Medulla oblongata (tissue), 1 donor: ENCODE measurements around the gene ATXN7.

Experiments
- DNase-seq: peaks from one replicate; pipeline ENCODE4 v3.0.0-alpha.2; 2015; ENCODE audit errors: extremely low spot score

The ATXN7 gene

DNA sequence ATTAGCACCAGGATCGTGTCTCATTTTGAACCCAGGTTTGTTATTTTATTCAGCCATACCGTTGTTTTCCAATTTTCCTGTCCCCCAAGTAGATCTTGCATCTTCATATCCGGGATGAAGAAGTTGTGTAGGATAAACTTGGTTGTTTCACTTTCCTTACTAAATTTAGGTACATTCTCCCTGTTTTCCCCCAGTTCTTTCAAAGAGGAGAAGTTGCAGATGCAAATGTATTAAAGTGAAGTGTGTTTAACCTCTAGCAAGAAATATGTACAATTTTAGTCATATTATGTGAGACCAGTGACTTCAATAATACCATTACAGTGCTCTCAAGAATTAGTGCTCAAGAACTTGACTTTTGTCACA, 1.3 kb downstream of the ATXN7 start:
- no peak for DNase-seq

DNA sequence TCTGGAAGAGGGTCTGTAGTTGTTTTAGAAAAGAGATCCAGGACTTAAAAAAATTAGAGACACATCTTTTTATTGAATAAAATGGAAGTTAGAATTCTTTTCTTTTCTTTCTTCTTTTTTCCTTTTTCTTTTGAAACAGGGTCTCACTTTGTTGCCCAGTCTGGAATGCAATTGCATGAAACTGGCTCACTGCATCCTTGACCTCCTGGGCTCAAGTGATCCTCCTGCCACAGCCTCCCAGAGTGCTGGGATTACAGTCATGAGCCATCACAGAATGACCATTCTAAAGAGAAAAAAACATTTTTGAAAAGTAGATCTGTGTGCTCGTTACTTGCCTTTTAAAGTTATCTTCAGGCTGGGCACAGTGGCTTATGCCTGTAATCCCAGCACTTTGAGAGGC, 3.6 kb downstream of the ATXN7 start:
- DNase-seq = no peak

DNA sequence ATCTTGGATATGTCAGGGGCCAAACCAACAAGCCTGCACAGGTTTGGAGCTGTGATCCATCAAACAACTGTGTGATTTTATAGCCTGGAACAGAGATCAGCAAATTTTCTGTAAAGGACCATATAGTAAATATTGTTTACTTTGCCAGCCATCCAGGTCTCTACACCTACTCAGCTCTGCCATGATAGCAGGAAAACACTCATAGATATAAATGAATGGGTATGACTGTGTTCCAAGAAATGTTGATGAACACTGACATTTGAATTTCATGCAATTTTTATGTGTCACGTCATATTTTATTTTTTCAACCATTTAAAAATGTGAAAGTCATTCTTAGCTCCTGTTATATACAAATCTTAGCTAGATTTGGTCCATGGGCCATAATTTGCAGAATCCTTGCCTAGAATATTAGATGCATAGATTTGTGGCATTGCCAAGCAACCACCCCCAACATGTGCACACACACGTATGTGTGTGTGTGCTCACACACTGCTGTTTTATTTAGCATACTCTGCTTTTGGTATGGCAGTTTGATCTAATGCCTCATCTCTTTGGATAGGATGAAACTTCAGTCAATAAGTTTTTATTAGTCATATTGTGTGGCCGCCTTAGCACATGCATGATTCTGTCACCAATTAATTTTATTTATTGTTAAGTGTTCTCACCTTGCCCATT, 6.4 kb downstream of the ATXN7 start:
- no peak for DNase-seq

DNA sequence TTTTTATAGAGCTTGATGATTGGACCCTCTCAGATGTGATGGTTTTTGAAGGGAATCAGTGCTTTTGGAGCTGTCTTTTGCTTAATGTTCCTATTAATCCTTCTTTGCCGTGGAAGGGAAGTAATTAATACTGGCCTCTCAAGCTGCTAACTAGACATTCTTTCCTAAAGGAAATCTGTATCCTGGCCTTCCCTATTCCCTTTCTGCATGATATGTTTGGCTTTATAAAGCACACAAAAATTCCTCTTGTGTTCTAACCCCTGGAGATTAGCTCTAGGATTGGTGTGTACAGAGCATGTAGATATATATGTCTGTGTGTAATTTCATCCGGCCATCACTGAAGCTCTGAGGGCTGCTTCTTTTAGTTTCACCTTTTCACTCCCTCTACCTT, 6.9 kb downstream of the ATXN7 start:
- no peak for DNase-seq

DNA sequence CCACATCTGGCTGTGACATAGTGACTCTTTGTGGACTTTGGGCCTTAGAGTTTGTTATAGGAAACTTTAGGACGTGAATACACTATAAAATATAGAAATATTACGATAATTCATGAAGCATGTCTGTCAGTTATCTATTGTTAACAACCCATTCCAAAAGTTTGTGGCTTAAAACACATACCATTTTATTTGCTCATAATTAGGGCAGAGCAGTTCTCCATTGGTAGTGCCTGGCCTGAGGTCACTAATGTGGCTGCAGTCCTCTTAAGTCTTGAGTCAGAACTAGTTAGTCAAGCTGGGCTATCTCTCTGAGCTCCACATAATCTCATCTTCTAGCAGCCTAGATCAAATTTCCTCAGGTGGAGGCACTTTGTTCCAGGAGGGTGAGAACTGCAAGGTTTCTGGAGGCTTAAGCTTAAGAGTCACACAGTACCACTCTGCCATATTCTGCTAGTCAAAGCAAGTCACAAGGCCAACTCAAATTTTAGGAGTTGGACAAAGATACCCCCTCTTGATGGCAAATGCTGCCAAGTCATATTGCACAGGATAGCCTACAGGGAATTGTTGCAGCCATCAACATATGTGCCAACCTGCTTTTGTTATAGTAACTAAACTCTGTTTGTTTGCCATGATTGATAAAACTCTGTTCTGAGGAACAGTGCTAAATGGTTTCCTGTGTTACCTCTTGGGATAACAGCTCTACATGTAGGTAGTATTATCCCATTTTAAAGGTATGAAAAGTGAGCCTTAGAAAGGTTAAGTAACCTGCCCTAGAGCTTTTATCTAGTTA, 8.7 kb downstream of the ATXN7 start:
- DNase-seq = no peak

DNA sequence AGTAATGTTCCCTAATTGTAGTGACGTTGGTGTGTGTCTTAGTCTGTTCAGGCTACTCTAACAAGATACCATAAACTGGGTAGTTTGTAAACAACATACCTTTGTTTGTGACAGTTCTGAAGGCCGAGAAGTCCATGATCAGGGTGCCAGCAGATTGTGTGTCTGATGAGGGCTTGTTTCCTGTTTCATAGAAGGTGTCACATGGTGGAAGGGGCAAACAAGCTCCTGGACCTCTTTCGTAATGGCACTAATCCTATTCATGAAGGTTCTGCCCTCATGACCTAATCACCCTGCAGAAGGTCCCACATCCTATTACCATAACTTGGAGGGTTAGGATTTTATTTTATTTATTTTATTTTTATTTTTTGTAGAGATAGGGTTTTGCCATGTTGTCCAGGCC, 11.1 kb downstream of the ATXN7 start:
- DNase-seq = no peak

DNA sequence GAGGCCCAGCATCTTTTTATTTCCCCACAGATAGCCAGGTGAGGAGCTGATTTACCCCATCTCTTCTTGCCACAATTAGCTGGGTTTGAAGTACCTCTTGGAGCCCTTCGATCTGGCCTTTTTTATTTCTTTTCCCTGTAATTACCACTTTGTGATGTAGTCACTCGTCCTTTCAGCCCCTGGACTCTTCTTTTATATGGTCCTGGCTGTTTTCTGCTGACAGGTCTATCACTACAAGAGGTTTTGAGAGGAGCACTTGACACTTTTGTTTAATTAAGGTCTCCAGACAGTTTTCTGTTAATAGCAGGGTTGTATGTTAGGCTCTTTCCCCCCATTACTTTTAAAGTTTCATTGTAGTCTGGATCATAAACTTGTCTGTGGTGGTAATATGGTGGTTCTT, 11.8 kb downstream of the ATXN7 start:
- no peak for DNase-seq

DNA sequence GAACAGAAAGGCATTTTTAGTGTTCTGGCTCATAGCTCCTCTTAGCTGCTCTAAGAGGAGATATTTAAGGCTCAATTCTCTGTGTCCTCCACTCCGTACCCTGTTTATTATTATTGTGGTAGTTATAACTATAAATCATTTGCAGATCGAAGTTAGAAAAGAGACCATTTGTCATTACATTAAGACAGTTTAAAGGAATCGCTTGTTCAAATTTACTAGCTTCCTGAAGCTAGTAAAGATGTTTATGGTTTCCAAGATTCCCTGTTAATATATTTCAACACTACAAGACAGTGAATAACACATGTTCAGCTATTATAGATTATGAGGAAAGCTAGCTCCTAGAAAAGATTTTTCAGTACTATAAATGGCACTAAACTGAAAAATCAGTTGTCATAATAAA, 12.6 kb downstream of the ATXN7 start:
- DNase-seq = no peak

DNA sequence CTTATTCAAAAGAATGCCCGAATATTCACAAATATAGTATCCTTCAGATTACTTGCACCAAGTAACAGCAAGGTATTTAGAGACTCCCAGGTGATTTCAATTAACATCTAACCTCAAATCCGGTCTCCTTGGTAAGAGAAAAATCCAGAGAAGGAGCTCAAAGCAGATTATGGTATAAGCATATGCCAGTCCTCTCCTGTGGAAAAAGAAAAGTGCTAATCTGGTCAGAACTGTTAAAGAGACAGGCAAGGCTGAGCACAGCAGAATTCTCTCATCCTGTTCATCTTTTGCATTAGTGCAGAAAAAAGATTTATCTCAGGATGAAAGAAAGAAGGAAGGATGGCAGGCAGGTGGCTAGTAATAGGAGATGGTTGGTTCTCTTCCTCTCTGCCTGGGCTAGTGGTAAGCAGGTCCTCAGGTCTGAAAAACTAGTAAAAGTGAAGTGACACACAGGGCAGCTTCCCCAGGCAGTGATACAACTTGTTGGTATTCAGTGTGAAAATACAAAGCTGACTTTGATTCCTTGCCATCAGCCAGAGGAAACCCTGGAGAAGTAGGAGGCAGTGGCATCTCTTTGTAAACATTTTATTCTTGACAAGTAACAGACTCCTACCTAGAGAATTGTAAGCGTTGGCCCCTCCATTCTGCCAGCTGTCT, 14.2 kb downstream of the ATXN7 start:
- DNase-seq = peak; percentile 21

DNA sequence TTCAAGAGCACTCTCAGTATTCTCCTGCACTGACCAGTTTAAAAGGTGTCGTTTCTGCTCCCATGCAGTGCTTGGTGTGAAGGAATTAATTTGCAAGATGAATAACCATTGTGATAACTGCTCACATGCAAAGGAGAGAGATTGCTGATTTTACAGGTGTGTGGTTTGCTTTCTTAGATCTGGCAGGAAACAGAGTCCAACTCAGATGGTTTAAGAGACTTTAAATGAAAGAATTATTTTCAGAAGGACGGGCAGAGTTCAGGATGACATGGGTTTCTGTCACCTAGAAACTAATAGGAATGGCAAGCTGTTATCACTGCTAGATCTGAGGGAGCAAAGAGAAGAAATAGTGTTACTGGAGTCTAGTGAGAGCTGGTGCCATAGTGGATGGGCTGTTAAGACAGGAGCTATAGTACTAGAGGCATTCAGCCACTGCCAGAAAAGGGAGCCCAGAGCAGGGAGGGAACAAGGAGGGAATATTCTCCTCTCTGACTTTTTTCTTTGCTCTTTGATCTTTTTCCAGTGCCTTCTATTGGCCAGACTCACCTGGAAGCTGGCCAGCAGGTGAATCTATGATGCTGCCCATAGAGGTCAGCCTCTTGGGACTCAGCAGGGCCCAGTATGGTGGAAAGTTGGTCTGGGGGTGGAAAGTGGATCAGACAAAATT, 14.9 kb downstream of the ATXN7 start:
- no peak for DNase-seq

DNA sequence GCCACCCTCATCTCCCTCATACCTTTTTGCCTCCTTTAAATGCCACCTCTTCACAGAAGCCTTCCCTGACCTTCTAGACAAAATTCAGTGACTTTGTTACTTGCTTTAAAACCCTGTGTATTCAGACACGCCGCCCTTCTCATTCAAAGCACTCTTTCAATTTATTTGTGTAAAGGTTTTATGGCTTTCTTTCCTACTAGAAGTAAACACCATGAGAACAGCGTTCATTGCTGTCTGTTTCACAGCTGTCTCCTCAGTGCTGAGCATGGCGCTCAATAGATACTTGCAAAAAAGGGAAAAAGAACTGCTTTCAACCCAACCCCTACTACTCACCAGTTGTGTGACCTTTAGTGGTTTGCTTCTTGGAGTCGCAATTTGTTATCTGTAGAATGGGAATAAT, 17.0 kb downstream of the ATXN7 start:
- DNase-seq = no peak

DNA sequence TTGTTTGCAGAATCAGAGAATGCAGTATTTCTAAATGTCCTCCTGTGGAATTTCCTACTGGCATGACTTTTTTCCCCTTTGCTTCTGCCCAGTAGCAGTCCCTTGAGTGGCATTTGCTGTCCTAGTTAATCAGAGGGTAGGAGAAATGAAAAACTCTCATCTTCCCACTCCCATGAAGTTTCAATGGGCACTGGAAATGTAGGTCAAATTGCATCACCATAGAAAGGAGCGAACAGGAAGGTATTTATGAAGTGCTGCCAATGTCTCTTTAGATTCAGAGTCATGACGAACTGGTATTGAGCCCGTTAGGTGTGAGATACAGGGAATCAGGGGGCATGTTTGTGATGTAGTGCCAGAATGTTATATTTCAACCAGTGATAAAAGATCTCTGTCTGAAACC, 23.2 kb downstream of the ATXN7 start:
- no peak for DNase-seq

DNA sequence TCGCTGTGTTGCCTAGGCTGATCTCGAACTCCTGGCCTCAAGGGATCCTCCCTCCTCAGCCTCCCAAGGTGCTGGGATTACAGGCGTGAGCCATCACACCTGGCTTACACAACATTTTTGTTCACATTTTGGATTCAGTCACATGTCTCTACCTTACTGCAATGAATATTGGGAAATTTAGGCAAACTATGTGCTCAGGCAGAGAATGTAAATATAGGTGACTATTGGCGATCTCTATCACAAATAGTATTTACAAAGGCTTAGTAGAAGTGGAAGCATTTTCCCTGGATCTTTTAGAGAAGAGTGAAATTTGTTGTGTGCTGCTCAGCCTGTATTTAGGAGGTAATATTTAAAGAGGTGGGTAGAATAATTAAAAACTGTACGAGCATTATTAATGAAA, 27.9 kb downstream of the ATXN7 start:
- DNase-seq = no peak

DNA sequence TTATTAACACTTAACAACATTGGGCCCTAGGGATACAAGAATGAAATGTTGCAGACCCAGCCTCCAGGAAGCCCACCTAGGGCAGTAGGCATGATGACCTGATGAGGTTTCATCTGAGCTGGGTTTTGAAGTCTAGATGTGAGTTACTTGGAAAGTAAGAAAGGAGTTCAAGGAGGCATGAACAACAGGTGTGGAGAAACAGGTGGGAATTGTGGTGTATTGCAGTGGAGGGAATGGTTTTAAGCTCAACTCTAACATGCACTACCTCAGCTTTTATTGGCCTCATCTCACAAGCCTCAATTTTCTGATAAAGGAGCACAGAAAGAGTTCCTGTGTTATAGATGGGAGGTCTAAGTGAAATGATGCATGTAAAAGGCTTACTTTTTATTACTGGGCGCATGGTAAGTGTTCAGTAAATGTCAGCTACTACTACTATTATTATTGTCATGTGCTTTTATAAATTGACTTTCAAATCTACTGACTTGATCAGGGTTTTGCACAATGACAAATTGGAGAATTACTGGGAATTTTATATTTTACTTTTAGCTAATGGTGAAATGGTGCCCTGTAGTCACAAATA, 29.2 kb downstream of the ATXN7 start:
- no peak for DNase-seq

DNA sequence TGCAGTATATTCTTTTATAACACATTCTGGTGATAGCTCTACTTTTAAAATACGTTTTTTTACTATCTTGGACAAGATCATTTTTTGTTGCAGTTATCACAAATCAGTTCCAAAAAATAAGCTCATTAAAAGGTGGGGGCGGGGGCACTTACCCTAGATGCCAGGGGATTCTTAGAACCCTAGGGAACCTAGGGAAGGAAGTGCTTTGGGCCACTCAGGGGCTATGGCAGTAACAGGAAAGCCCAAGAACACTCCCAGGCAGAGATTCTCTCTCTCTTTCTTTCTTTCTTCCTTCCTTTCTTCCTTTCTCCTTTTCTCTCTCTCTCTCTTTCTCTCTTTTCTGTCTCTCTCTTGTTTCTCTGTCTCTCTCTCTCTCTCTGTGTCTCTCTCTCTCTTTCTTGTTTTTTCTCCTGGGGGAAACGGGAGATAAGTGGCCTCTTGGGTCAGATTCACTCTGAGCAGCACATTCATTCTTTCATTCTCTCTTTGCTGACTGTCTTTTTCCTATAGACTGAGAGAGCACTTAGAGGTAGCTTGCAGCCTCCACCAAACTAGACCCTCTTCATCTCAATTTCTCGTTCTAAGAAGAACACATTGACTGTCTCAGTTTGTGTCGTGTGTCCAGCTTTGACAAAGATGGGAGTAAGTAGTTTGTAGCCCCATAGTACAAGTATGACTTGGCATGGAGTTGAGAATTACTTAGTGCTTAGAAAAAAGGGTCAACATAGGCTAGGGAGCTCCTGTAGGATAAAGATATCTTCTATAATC, 31.9 kb downstream of the ATXN7 start:
- no peak for DNase-seq

DNA sequence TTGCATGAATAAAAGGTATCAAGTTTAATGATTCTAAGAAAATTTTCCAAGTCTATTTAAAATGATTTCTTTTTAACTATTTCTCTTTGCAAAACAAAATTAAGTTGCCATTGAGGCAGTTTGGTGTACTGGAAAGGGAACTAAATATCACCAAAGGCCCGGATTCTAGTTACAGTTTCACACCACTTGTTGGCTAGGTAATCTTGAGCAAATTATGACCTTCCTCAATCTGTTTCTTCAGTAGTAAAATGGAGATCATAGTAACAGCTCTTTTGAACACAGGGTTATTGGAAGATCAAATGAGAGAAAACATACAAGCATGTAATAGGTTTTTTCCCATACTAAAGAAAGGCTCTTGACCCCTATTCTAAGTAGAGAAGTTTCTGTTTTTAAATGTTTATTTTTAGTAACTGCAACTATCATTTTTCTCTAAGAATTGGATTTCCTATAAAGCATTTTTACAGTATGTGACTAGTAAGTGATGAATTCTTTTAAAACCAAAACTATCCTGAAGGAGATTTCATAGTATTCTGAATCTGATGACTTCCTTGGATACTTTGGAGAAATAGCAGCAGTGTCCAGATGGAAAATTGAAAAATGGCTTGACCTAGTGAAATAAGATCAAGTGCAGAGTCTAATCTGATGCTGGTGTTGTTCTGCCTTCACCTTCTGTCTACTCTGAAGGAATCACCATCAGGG, 32.8 kb downstream of the ATXN7 start:
- DNase-seq = no peak

DNA sequence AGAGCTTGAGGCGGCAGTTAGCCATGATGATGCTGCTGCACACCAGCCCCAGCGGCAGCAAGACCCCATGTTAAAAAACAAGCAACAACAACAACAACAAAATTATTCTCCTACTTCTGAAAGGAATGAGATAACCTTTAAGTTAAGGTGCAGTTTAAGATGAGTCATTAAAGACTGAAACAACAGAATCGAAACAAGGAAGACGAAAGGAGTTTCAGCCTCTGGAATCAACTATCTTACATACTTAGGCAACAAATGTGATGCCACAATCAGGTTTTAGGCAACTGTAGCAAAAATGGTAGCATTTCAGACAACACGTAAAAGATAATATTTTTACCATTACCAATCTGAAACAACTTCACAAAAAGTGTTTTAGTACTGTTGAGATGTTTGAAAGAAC, 36.3 kb downstream of the ATXN7 start:
- DNase-seq = no peak

DNA sequence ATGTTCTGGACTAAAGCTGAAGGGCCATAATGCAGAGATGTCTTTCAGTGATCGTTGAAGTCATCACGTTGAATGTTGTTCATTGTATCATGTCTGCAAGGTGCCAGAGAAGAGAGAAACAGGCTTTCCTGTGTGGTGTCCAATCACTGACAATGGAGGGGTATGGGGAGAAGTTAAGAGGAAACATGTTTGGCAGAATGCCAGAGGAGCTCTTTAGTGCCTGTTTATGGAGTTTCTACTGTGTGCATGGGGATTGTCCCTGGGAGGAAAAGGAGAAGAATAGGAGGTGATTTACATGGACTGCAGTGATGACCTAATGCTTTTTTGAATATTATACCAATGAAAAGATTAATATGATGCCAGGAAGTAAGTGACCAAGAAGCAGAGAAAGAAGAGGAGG, 36.8 kb downstream of the ATXN7 start:
- no peak for DNase-seq

DNA sequence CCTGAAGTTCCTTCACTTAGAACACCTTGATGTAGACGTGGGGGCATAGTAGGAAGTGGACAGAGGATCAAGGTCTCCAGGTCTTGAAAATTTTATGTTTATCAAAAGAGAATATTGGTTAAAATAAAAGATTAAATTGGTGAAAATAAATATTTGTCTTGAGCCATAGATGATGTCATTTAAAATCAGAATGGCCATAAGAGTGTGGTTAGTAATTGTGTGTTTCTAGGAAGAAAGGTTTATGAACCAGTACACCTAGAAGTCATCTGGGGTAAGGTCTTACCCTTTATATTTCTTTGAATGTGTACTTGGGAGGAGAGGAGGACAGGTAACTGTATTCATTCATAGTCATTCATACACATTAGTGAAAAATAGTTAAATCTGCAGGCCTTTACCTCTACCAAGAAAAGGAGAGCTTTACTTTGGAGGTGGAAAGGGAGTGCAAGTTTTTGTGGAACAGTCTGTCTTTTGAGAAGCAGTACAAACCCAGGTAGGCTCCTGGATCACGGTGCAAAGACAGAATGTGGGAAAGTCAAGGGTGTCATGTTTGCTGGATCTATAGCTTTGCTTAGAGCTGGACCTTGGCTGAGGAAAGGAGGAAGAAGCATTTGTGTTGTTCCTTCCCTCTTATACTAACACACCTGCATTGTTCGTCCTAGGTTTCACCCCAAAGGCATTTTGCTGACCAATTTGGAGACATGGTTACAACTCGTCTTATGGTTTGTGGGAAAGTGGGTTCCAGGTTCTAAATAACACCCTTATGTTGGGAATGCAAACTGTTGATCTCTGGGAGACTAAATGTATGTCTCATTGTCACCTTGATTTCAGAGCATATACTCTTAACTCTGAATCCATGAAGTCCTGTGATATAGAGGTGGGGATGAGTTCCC, 42.3 kb downstream of the ATXN7 start:
- no peak for DNase-seq
